H1 (cell line): ENCODE results near the gene CLNS1A. TPM values are rescaled to one million over a fixed set of nuclear protein-coding genes. Genes with fewer than 3 reads are reported as not detected.

Source experiments
- CTCF ChIA-PET: fragments of 300-600 bp; sonication (Branson Sonifier 250); formaldehyde crosslinking; loops from one replicate; lab custom pipeline; 2021; ENCODE audit not compliant: partially characterized antibody; lab: Charles Lee
- POLR2A ChIA-PET: fragments of 300-600 bp; sonication (Branson Sonifier 250); formaldehyde crosslinking; loops from one replicate; lab custom pipeline; 2021; ENCODE audit warnings: inconsistent platforms; ENCODE audit not compliant: partially characterized antibody; lab: Charles Lee
- DNase-seq, 2 experiments: peaks; one replicate each; pipeline versions ENCODE4 v3.0.0 to v3.0.0-alpha.2; 2010 to 2022; ENCODE audit warnings: low spot score in 2 of 2, low read depth in 1 of 2, mixed read lengths in 1 of 2
- FAIRE-seq: peaks from 2 replicates; lab custom pipeline; 2011; peaks lifted over from hg19 to GRCh38; lab: Jason Lieb, UNC
- H2AFZ ChIP-seq: 2 replicates; pipeline ENCODE4 v1.8.1; 2012; ENCODE audit warnings: low read length, inconsistent platforms
- H2AK5ac ChIP-seq: 2 replicates; pipeline ENCODE4 v1.6.1; 2013; ENCODE audit warnings: low read depth, low read length
- H2BK120ac ChIP-seq: replicated peaks from 2 replicates; pipeline ENCODE3; 2013; ENCODE audit warnings: low read depth, low read length, inconsistent platforms
- H2BK12ac ChIP-seq: 2 replicates; pipeline ENCODE4 v1.6.1; 2013; ENCODE audit warnings: low read depth, low read length
- H2BK15ac ChIP-seq: 2 replicates; pipeline ENCODE4 v1.6.1; 2013; ENCODE audit warnings: low read length
- H2BK20ac ChIP-seq: 2 replicates; pipeline ENCODE4 v1.6.1; 2013; ENCODE audit warnings: low read length
- H2BK5ac ChIP-seq: 2 replicates; pipeline ENCODE4 v1.6.1; 2013; ENCODE audit warnings: low read depth, low read length
- H3K14ac ChIP-seq: 2 replicates; pipeline ENCODE4 v1.6.1; 2013; ENCODE audit warnings: inconsistent platforms; ENCODE audit not compliant: insufficient read length
- H3K18ac ChIP-seq: 2 replicates; pipeline ENCODE4 v1.6.1; 2013; ENCODE audit warnings: low read length; ENCODE audit errors: extremely low read depth
- H3K23ac ChIP-seq: 2 replicates; pipeline ENCODE4 v1.6.1; 2013; ENCODE audit warnings: inconsistent platforms; ENCODE audit not compliant: insufficient read length
- H3K23me2 ChIP-seq: 2 replicates; pipeline ENCODE4 v1.6.1; 2013; ENCODE audit warnings: low read depth, low read length
- H3K27ac ChIP-seq: 2 replicates; pipeline ENCODE4 v1.6.1; 2011; ENCODE audit warnings: low read depth, low read length, inconsistent platforms
- H3K27me3 ChIP-seq, 4 experiments: replicated peaks in 1 of 4; 1 replicate in 1 of 4; 2 replicates in 3 of 4; pipeline versions ENCODE4 v1.6.1 to v1.8.1; 2011 to 2013; ENCODE audit warnings: low read length in 3 of 4, mild to moderate bottlenecking in 3 of 4, inconsistent platforms in 2 of 4, mixed read lengths in 2 of 4, moderate library complexity in 1 of 4; ENCODE audit not compliant: control insufficient read depth in 3 of 4, insufficient read depth in 3 of 4; ENCODE audit errors: extremely low read depth in 1 of 4
- H3K36me3 ChIP-seq, 4 experiments: 2 replicates each; pipeline versions ENCODE4 v1.6.1 to v1.8.1; 2011 to 2013; ENCODE audit warnings: mild to moderate bottlenecking in 4 of 4, low read length in 3 of 4, moderate library complexity in 2 of 4, control low read depth in 1 of 4, inconsistent platforms in 1 of 4; ENCODE audit not compliant: insufficient read depth in 4 of 4, control insufficient read depth in 2 of 4
- H3K4ac ChIP-seq: replicated peaks from 2 replicates; pipeline ENCODE3; 2013; ENCODE audit warnings: low read length, low read depth, mixed read lengths, inconsistent platforms; ENCODE audit not compliant: insufficient read length
- H3K4me1 ChIP-seq, 4 experiments: replicated peaks in 1 of 4; 1 replicate in 1 of 4; 2 replicates in 3 of 4; pipeline versions ENCODE4 v1.6.1 to v1.8.1; 2011 to 2013; ENCODE audit warnings: low read length in 3 of 4, inconsistent platforms in 2 of 4, mixed read lengths in 1 of 4; ENCODE audit not compliant: insufficient read depth in 4 of 4, control insufficient read depth in 3 of 4
- H3K4me2 ChIP-seq, 2 experiments: 2 replicates each; pipeline versions ENCODE4 v1.6.1 to v1.8.1; 2011 to 2013; ENCODE audit warnings: low read depth in 2 of 2, low read length in 2 of 2, control low read depth in 1 of 2, inconsistent platforms in 1 of 2, mild to moderate bottlenecking in 1 of 2; ENCODE audit not compliant: insufficient read depth in 1 of 2
- H3K4me3 ChIP-seq, 4 experiments: fragments of 200-600, 300-600 bp in 1 of 4; sonication (generic), shearing (Covaris generic), sonication (Bioruptor Twin) in 1 of 4; 2 replicates each; pipeline versions ENCODE4 v1.5.1 to v1.8.1; 2011 to 2016; ENCODE audit warnings: low read length in 4 of 4, low read depth in 3 of 4, control low read depth in 2 of 4, inconsistent platforms in 2 of 4, mild to moderate bottlenecking in 2 of 4, mixed read lengths in 1 of 4, moderate library complexity in 1 of 4; ENCODE audit not compliant: insufficient read depth in 2 of 4; ENCODE audit errors: extremely low read depth in 1 of 4
- H3K56ac ChIP-seq: replicated peaks from 2 replicates; pipeline ENCODE3; 2013; ENCODE audit warnings: low read depth, mild to moderate bottlenecking, mixed read lengths, low read length, inconsistent platforms; ENCODE audit not compliant: insufficient read length
- H3K79me1 ChIP-seq: 2 replicates; pipeline ENCODE4 v1.6.1; 2013; ENCODE audit warnings: low read depth, low read length, control low read depth
- H3K79me2 ChIP-seq, 2 experiments: 2 replicates each; pipeline versions ENCODE4 v1.6.1 to v1.8.1; 2012 to 2013; ENCODE audit warnings: low read length in 2 of 2, mild to moderate bottlenecking in 2 of 2, inconsistent platforms in 1 of 2; ENCODE audit not compliant: insufficient read depth in 2 of 2, control insufficient read depth in 1 of 2
- H3K9ac ChIP-seq, 4 experiments: replicated peaks in 1 of 4; 1 replicate in 1 of 4; 2 replicates in 3 of 4; pipeline versions ENCODE4 v1.6.1 to v1.8.1; 2011 to 2013; ENCODE audit warnings: low read depth in 3 of 4, low read length in 3 of 4, control low read depth in 2 of 4, mild to moderate bottlenecking in 2 of 4, moderate library complexity in 2 of 4, inconsistent platforms in 1 of 4; ENCODE audit errors: extremely low read depth in 1 of 4
- H3K9me3 ChIP-seq, 2 experiments: 2 replicates each; pipeline versions ENCODE4 v1.6.1 to v1.8.1; 2012 to 2013; ENCODE audit warnings: mild to moderate bottlenecking in 2 of 2, moderate library complexity in 2 of 2, control low read depth in 1 of 2, inconsistent platforms in 1 of 2, low read depth in 1 of 2, low read length in 1 of 2, mixed read lengths in 1 of 2; ENCODE audit not compliant: insufficient read depth in 2 of 2
- H4K20me1 ChIP-seq, 2 experiments: replicated peaks in 1 of 2; 2 replicates each; pipeline versions ENCODE3 to v1.8.1; 2011 to 2013; ENCODE audit warnings: inconsistent platforms in 2 of 2, low read length in 2 of 2, mild to moderate bottlenecking in 1 of 2; ENCODE audit not compliant: insufficient read depth in 2 of 2, control insufficient read depth in 1 of 2
- H4K5ac ChIP-seq: 2 replicates; pipeline ENCODE4 v1.6.1; 2013; ENCODE audit warnings: low read length, low read depth, mixed read lengths, inconsistent platforms; ENCODE audit not compliant: insufficient read length
- H4K8ac ChIP-seq: 2 replicates; pipeline ENCODE4 v1.8.0; 2013; ENCODE audit warnings: mild to moderate bottlenecking, moderate library complexity, low read length, inconsistent platforms; ENCODE audit not compliant: insufficient read depth; ENCODE audit errors: extremely low read depth
- H4K91ac ChIP-seq: replicated peaks from 2 replicates; pipeline ENCODE3; 2013; ENCODE audit warnings: low read length, mixed read lengths, inconsistent platforms; ENCODE audit not compliant: insufficient read length
- POU5F1 ChIP-seq: IDR thresholded peaks from 2 replicates; pipeline ENCODE4 v1.6.1; 2011; ENCODE audit warnings: low read depth, mild to moderate bottlenecking, low read length, moderate library complexity
- WGBS, 2 experiments: shearing (Covaris generic) in 1 of 2; methylation state at CpG; one replicate each; pipeline versions ENCODE4 v1.1.6 to v1.1.7; 2013 to 2015; ENCODE audit warnings: low lambda C conversion rate in 2 of 2, mixed read lengths in 2 of 2, inconsistent platforms in 1 of 2, low coverage in 1 of 2, missing lambda C conversion rate in 1 of 2; ENCODE audit not compliant: insufficient replicate concordance in 2 of 2, insufficient coverage in 1 of 2, insufficient read length in 1 of 2; ENCODE audit errors: extremely low coverage in 1 of 2, missing lambda C conversion rate in 1 of 2; 5-methylcytosine and 5-hydroxymethylcytosine counted together
- polyA plus RNA-seq, 7 experiments: library from polyadenylated mRNA; depleted of rRNA in 3 of 7; stranded (reverse) in 5 of 7; unstranded in 2 of 7; fragments of >200 nt in 5 of 7; fragments of 200-250 nt in 2 of 7; gene quantifications; 1 replicate in 5 of 7; 2 replicates in 1 of 7; 4 replicates in 1 of 7; pipeline versions ENCODE4 v1.2.1 to v1.2.3, GENCODE V29; 2011 to 2013; ENCODE audit warnings: missing spikeins in 2 of 7, mixed read lengths in 2 of 7
- total RNA-seq: library from RNA; stranded (reverse); fragmentation: NEBNext Ultra II Directional; extraction: Animal tissue kit (Norgen Biotek cat#: 25700); gene quantifications from 2 replicates; pipeline ENCODE4 v1.2.1, GENCODE V29; 2021

CLNS1A gene
- total and polyA plus RNA-seq, 2 of the 8 experiments (the other 6 are each of a cell fraction or from before 2014, with no cell fraction given) = 136 to 177 TPM

DNA sequence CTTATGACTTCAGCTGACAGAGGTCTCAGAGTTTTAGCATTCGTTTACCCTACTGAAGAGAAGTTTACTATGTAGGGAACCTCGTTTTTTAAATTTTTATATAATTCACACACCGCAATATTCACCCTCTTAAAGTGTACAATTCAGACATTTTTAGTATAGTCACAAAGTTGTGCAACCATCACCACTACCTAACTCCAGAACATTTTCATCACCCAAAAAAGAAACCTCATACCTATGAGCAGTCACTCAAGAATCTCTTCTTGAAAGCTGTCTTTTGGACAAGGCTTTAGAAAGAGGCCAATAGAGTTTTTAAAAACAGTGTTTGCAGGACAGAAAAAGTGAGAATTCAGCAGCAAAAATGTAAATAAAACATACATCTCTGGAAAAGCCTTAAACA lies 39.5 kb upstream of the CLNS1A start:
- POLR2A ChIA-PET = no interaction called here
- H3K4ac ChIP-seq = no peak overlapping the region
- TF ChIP-seq POU5F1 = no peak

More for the DNA sequence above, 39.5 kb upstream of the CLNS1A start:
- CTCF ChIA-PET = no interaction called here
- no peak overlapping the region for H2BK20ac ChIP-seq
- H4K91ac ChIP-seq = no peak overlapping the region
- H4K20me1 ChIP-seq = no peaks in the 10 kb centered on the region
- H2BK15ac ChIP-seq = no peak overlapping the region
- H3K9me3 ChIP-seq = no peaks in the 10 kb centered on the region
- no peak overlapping the region for H3K14ac ChIP-seq
- H2AK5ac ChIP-seq = no peak overlapping the region
- no peak for DNase-seq
- no peak overlapping the region for H4K5ac ChIP-seq
- H3K27ac ChIP-seq = no peak overlapping the region
- H3K4me2 ChIP-seq = no peak overlapping the region
- H3K79me2 ChIP-seq = no peaks in the 10 kb centered on the region
- no peak overlapping the region for H2AFZ ChIP-seq
- no peak overlapping the region for H4K8ac ChIP-seq
- H2BK12ac ChIP-seq = no peak overlapping the region
- H3K9ac ChIP-seq = no peak overlapping the region
- no peak overlapping the region for H3K18ac ChIP-seq
- FAIRE-seq = no peak
- no peak overlapping the region for H3K4me3 ChIP-seq
- H3K4me1 ChIP-seq = no peaks in the 10 kb centered on the region
- peaks cover 11 to 67% (median 41%) of the 10 kb centered on the region in 4 experiments for H3K36me3 ChIP-seq
- no peak overlapping the region for H2BK120ac ChIP-seq
- no peaks in the 10 kb centered on the region for H3K23me2 ChIP-seq
- H2BK5ac ChIP-seq = no peak overlapping the region
- no peak overlapping the region for H3K56ac ChIP-seq
- H3K79me1 ChIP-seq = no peaks in the 10 kb centered on the region
- H3K23ac ChIP-seq = no peak overlapping the region
- H3K27me3 ChIP-seq = no peaks in the 10 kb centered on the region
- 93% methylated on average over 3 of the region's 3 CpGs; no CpG with 5 or more reads in 1 of the 2 experiments for WGBS, 2 experiments
